GM19397 (cell line): ENCODE measurements around the gene STAT5B.
A peak's percentile ranks its signal among the peaks of the same experiment; 100 is the strongest.
"Not testable (repeated sequence)": the region's sequence is repeated elsewhere in the genome, so short reads cannot be mapped to it uniquely, and the experiment has no call there.

Experiments used
- ATAC-seq: cut with Tn5 transposase; IDR thresholded peaks from one replicate; pipeline ENCODE4 v1.9.1; 2021; ENCODE audit warnings: mild to moderate bottlenecking, moderate library complexity; ENCODE audit not compliant: unreplicated experiment

Gene STAT5B

DNA sequence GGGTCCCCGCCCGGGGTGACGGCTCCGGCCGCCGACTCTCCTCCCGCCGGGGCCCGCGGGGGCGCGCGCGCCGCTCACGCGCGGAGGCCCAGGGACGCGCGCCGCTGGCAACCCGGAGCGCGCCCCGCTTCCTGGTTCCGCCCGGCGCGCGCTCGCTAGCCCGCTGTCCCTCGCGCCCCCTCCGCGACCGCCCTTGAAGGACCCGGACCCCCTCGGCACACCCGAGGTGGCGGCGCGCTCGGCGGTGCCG is at the start of gene STAT5B:
TSS of gene STAT5B (minus strand) at position 33 of the 250 bp plus-strand sequence. CDS start 44,264 bp downstream, outside the sequence.
- peak; percentile 76 for ATAC-seq

DNA sequence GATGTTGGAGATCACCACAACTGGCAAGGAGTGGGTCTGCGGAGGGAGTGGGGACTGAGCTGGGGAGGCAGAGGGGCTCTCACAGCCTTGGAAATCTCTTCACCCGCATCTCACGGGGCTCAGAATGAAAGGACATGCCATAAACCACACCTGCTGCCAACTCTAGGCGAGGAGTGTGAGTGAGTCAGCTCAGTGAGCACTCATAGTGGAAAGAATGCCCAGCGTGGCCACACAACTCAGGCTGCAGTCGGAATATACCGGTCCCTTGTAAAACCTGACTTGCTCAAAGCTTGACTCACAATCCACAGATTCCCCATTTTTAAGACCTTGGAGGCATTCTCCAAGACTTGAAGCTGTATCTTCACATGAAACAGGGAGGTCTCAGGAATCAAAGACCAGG is 48.8 kb upstream of the STAT5B start:
- ATAC-seq = no peak

DNA sequence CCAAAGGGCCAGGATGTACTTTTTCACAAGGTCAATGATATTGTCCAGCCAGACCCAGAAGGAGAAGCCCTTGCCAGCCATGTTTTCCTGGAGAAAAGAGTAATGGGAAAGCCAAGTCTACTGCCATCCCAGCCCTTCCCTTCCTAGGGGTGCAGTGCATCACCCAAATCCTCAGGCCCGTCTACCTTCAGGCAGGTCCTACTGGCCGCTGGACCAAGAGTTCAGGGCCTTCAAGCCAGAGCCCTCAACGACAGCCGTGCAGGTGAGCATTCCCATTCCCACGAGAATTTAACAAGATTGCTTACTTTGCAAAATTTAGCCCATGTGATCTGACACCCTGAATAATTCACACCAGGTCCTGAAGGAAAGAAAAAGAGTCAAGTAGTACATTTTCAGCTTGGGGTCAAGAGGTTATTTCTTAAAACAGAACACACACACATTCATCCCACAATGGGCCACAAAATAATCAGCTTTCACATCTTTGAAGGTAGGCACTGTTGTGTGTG is 47.1 kb upstream of the STAT5B start:
- no peak for ATAC-seq

DNA sequence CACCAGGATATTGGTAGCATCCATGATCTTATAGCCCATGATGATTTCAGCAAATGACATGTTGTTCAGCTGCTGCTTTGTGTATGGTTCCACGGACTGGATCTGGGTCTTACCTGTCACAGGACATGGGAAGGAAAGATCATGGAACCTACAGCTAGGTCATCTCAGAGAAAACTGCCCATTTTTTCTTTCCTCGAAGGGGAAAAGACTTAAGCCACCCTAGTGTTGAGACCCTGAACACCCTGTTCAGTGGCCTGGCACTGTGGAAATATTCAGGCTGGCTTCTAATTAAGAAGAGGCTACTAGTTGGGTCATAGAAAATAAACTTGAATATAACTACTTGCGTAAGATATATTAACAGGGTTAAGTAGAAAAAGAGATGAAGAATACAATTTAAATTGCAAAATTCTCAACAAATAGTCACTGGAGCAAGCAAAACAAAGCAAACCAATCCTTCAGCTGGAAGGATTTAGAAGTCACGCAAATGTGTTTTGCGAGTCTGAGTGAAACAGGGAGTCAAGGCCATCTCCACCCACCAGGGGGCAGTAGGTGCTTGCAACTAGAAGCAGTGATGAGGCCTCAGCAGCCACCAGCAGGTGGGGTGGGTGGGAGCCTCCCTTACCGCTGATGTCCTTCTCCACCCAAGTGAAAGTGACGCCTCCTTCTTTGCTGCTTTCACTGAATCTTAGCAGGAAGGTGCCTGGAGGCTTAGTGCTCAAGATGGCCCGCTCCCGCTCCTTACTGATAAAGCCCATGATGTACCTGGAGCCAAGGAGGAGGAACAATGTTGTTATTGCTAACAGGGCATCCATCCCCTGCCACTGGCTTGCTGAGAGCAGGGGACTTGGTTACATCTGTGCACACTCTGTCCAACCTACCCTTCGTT is 46.4 kb upstream of the STAT5B start:
- ATAC-seq = peak; percentile 47

DNA sequence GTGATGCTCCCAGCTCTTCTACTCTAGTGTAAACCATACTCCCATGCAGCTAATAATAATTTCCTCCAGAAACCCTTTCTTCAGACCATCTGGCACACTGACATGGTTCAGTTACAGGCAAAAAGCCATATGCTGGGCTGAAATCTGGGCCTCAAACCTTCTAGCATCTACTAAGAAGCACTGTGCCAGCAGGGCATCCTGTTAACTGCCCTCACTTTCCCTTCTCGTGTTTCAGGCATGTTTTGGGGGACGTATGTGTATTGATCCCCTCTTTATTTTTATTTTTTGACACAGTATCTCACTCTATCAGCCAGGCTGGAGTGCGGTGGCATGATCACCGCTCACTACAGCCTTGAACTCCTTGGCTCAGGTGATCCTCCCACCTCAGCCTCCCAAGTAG is 45.4 kb upstream of the STAT5B start:
- no peak for ATAC-seq

DNA sequence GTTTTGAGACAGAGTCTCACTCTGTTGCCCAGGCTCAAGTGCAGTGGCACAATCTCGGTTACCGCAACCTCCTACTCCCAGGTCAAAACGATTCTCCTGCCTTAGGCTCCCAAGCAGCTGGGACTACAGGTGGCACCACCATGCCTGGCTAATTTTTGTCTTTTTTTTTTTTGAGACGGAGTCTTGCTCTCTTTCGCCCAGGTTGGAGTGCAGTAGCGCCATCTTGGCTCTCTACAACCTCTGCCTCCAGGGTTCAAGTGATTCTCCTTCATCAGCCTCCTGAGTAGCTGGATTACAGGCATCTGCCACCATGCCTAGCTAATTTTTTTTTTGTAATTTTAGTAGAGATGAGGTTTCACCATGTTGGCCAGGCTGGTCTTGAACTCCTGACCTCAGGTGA is 41.8 kb upstream of the STAT5B start:
- ATAC-seq = not testable (repeated sequence)

DNA sequence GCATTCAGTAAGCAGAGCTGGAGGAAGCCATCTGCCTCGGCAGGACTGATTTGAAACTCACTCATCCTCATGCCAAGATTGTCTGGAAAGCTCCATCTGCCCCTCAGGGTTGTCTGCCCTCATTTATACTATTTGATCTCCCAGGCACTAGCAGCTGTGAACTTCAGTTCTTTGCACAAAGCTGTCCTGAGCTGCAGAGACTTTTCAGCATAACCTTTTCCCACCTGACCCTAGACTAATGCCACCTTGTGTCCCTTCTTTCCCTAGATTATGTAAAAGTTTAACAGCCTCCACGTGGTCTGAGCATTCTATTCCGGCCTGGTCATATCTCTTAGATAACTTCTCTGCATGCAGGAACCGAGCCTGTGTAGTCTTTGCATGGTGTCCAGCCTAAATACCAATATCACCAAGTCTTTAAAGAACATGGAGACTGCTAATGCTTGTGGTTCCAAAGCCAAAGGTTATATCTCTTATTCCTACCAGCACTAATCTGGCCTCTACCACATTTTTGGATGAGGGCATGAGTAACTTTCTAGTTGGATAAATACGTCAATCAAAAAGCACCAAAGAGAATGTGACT is 41.2 kb upstream of the STAT5B start:
- ATAC-seq = no peak

DNA sequence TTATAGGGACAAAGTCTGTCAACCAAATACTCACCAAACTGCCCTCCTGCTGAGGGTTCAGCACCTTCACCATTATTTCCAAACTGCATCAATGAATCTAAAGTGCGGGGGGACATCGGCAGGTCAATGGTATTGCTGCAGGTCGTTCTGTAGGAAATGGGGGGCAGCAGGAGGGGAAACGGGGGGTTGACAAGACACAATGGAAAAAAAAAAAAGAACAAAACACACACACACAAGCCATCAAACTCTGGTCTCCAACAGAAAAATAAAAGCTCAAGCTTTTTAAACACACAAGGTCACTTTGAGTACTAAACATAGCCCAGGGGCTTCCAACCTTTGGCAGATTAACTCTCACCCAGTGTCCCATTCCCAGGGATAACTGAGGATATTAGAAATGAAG is 40.6 kb upstream of the STAT5B start:
- ATAC-seq = no peak

DNA sequence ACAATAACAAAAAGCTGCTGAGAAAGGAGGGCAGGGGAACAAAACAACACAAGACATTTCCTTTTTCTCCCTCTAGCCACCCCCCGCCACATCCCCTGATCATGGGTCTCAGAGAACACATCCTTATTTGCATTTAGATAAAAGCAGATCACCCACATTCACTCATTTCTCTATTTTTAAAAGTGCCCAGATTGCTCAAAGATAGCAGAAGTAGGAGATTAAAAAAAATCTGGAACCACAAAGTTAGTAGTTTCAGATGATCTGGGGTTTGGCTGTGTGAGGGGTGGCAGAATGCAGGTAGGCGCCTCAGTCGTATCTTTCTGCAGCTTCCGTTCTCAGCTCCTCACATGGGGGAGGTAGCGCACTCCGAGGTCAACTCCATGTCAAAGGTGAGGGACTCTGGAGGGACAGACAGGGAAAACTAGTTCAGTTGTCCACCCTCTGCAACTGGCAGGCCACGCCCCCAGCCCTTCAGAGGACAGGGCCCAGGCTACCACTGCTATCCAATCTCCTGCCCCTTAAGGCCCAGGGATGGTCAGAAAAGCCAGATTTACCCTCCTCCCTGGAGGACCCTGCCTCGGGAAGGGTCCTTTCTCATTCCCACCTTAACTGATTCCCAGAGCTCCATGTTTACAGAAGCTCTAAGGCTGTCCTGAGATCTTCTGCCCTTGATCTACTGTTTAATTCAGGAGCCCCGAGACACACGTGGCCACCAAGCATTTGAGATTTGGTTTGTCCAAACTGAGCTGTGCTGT is 39.4 kb upstream of the STAT5B start:
- no peak for ATAC-seq

DNA sequence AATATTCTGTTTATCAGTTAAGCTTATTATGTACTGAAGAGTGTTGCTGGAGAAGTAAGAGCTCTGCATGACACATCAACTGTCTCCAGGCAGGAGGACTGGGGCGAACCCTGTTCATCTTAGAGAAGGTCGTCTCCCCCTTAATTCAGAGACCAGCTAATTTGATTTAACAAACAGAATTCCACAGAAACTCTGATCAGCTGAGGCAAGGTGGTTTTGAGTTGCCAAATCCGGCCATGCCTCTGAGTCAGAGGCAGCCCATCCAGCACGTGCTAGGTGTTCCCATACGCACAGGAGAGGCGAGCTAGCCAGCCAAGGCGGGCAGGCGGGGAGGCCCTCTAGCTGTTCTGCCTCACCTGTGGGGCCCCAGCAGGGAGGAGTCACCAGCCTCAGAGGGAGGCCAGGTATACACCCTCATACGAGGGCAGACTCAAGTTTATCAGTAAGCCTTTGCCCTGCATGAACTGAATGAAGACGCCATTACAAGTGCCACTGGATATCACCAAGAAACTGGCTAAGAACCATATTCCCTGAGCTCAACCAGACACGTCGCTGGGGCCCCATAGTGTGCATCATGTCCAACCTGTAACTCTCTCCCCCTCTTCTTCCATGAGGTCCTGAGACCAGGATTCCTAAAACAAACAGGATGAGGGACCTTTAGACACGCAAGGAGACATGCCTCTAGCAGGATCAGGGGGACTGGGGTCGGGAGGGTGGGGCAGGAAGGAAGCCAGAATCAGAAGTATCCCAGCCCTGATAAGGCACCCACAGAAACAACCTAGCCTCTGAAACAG is 37.8 kb upstream of the STAT5B start:
- no peak for ATAC-seq

DNA sequence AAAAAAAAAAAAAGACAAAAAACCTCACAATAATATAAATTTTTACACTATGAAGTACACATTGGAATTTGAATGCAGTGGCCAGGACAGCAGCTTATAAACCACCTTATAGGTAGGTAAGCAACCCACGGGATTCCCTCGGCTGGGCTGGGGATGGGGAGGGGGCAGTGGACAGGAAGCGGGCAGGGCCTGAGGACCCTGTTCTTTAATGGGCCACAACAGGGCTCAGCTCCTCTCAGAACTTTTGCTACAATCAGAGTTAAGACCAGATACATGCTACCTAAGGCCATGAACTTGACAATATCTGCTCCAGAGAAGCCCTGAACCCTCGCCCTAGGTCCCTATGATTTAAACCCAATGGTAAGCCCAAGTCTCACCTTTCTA is 37.2 kb upstream of the STAT5B start:
- no peak for ATAC-seq

DNA sequence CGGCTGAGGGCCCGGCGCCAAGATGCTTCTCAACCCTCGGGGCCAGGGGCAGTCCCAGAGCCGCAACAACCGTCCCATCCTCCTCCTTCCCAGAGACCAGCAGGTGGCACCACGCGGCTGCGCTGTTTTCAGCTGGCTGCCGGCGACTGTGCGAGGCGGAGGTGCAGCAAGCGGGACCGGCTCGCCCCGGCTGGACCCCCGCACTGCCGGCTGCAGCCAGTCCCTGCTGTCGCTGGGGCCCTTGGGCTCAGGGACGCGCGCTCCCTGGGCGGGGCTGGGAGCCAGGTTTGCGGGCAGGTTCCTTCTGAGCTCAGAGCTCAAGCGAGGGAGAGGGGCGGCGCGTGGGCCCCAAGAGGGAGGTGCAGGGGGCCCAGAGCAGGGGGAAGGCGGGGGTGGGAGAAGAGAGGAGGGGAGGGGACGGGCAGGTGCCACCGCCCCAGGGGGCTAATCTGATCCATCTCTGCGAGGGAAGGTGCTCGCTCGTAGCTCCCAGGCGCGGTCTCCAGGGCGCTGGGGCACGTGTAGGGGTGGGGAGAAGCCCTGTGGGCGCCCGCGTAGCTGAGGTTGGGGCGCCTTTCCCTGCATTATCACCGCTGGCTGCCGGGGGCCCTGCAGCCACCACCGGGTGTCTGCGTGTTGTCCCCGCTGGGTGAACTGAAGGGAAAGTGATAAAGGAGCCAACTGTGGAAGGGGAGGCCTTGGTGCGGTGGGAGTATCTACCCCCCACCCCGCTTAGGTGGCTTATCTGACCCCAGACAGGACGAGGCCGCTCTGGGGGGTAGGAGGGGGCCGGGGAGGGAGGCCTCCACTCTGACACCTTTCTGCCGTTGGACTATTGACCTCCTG is 36.3 kb upstream of the STAT5B start:
- peak; percentile 46 for ATAC-seq

DNA sequence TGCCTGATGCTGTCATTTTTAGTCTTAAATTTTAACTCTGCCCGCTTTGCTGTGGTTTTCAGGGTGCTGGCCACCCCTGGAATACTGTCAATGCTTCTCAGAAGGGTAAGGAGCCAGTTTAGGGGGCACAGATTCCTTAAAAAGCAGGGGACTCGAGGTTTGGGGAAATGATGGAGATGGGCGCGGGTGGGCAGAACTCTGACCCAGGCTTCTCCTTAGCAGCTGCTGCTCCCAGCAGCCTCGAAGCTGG is 35.8 kb upstream of the STAT5B start:
- no peak for ATAC-seq

DNA sequence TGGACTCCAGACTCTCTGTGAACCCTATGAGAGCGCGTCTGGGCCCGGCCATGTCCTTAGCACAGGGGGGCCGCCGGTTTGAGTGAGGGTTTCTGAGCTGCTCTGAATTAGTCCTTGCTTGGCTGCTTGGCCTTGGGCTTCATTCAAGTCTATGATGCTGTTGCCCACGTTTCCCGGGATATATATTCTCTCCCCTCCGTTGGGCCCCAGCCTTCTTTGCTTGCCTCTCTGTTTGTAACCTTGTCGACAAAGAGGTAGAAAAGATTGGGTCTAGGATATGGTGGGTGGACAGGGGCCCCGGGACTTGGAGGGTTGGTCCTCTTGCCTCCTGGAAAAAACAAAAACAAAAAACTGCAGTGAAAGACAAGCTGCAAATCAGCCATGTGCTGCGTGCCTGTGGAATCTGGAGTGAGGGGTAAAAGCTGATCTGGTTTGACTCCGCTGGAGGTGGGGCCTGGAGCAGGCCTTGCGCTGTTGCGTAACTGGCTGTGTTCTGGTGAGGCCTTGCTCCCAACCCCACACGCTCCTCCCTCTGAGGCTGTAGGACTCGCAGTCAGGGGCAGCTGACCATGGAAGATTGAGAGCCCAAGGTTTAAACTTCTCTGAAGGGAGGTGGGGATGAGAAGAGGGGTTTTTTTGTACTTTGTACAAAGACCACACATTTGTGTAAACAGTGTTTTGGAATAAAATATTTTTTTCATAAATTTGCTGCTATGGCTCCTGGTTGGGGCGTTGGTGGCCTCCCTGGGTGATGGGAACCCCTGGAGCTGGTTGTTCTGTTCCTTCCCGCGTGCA is 35.2 kb upstream of the STAT5B start:
- ATAC-seq = no peak

DNA sequence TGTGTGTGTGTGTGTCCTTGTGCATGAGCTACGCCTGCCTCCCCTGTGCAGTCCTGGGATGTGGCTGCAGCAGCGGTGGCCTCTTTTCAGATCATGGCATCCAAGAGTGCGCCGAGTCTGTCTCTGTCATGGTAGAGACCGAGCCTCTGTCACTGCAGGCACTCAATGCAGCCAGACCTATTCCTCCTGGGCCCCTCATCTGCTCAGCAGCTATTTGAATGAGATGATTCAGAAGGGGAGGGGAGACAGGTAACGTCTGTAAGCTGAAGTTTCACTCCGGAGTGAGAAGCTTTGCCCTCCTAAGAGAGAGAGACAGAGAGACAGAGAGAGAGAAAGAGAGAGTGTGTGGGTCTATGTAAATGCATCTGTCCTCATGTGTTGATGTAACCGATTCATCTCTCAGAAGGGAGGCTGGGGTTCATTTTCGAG is 34.6 kb upstream of the STAT5B start:
- ATAC-seq = no peak

DNA sequence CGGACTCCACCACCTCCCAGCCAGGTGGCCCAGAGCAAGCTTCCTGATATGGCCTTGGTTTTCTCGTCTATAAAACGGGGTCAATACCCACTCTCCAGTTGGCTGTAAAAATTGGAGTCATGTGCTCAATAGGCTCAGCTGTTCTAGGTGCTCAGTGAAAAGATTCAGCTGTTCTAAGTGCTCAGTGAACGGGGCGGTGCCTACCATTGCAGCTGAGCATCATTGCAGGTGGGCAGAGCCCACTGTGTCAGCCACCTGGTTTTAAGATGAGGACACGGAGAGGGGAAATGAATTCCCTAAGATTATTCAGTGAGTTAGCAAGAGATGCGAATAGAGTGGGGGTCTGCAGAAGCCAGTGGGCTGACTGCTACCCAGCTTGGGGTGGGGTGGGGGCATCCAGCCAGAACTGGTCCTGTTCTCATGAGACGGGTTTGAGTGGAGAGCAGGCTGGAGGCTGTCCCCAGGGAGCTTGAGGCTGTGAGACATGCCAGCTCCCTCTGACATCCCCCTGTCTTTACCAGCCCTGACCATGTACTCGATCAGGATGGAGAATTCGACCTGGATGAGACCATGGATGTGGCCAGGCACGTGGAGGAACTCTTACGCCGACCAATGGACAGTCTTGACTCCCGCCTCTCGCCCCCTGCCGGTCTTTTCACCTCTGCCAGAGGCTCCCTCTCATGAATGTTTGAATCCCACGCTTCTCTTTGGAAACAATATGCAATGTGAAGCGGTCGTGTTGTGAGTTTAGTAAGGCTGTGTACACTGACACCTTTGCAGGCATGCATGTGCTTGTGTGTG is 34.0 kb upstream of the STAT5B start:
- no peak for ATAC-seq

DNA sequence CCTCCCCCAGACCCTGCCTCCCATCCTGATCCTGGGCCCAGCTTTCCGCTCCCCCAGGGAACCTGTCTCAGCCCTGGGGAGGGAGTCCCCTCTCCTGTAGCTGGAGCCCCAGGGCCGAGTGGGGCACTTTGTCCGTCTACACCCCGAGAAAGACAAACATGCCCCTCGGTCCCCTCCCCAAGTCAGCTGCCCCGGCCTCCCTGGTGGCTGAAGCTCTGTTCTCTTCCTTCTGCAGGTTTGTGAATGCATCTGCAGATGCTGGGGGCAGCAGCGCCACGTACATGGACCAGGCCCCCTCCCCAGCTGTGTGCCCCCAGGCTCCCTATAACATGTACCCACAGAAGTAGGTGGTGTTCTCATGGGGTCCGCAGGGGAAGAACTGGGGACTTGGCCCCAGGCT is 33.0 kb upstream of the STAT5B start:
- ATAC-seq = no peak

DNA sequence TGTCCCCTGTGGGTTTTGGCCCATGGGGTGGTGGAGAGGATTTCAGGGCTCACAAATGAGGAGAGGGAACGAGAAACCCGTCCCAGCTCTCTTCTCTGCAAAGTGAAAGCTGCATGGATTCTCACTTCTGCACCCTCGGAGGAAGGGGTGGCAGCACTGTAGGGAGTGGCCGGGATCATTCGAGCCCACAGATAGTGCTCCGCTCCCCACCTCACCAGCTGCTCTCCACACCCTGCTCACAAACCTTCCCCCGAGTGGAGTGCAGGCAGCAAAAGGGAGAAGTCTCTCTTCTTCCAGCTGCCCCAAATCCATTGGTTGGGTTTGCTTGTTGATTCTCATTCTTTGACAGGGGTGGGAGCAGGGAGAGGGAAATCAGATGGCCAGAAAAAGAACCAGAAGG is 32.3 kb upstream of the STAT5B start:
- no peak for ATAC-seq

DNA sequence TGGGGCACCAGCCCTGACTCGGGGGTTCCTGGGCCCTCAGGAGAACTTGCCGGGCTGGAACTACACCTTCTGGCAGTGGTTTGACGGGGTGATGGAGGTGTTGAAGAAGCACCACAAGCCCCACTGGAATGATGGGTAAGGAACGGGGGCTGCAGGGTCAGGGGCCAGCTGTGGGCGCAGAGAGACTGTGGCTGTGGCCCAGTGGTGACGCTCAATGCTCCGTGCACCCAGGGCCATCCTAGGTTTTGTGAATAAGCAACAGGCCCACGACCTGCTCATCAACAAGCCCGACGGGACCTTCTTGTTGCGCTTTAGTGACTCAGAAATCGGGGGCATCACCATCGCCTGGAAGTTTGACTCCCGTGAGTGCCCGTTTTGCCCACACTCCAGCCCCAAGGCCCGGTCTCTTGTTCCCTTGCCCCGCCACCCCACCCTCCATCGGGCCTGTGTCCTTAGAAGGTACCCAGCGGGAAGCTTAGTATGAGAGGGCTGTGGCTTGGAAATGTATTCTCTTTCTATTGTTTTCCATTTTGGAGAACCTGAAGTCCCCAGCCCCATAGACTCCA is 31.3 kb upstream of the STAT5B start:
- no peak for ATAC-seq
